ENCODE measurements around the gene GPC5.

- TF ChIP-seq FOXM1 (IDR thresholded peaks at IDR 0.05; ENCODE audit: borderline replicate concordance) (no peak), PKNOX1 (IDR thresholded peaks at IDR 0.05) (no peak), CTBP1 (IDR thresholded peaks at IDR 0.05; ENCODE audit: borderline replicate concordance) (no peak), FOXK2 (IDR thresholded peaks at IDR 0.05) (no peak), ARNT (IDR thresholded peaks at IDR 0.05) (no peak), LEF1 (IDR thresholded peaks at IDR 0.05; ENCODE audit: borderline replicate concordance) (no peak)
These were observed 823.5 kb downstream of the GPC5 start for GRCh38 chr13:92221916-92222315.

All from HEK293T (cell line).